Activated CD8-positive, alpha-beta memory T cell treated with anti-CD3 and anti-CD28 coated beads for 1 hour (primary cell): ENCODE measurements around the gene DERA.
"Not testable (repeated sequence)": the region's sequence is repeated elsewhere in the genome, so short reads cannot be mapped to it uniquely, and the experiment has no call there.

ENCODE experiments used
- DNase-seq, 2 donors: peaks; one replicate each; pipeline ENCODE4 v3.0.0-alpha.2; 2020; ENCODE audit warnings: low read depth in 1 of 2; ENCODE audit errors: extremely low read depth in 1 of 2

The DERA gene

GRCh38 chr12:15910864-15911721 is at the start of gene DERA:
Gene DERA, plus strand, starts transcription at chr12:15911332. Its CDS starts 52 bp downstream, at chr12:15911384.
- DNase-seq, result peak; percentile 6 to 33

- DNase-seq, result no peak
These were observed 49.7 kb upstream of the DERA start for GRCh38 chr12:15861404-15861803.

GRCh38 chr12:15862840-15863239 is 48.3 kb upstream of the DERA start:
- no peak for DNase-seq

- no peak for DNase-seq
These were observed 47.8 kb upstream of the DERA start for GRCh38 chr12:15863372-15863771.

- DNase-seq, result no peak
These were observed 47.1 kb upstream of the DERA start for GRCh38 chr12:15863984-15864383.

GRCh38 chr12:15868186-15868585 is 42.9 kb upstream of the DERA start:
- no peak for DNase-seq

GRCh38 chr12:15873556-15873955 is 37.6 kb upstream of the DERA start:
- no peak for DNase-seq

GRCh38 chr12:15874556-15875145 is 36.5 kb upstream of the DERA start:
- DNase-seq, result not testable (repeated sequence)

GRCh38 chr12:15875863-15876262 is 35.3 kb upstream of the DERA start:
- DNase-seq, result no peak

- DNase-seq, result no peak
These were observed 31.7 kb upstream of the DERA start for GRCh38 chr12:15879413-15879812.

- DNase-seq, result no peak
These were observed 30.4 kb upstream of the DERA start for GRCh38 chr12:15880721-15881120.

- peak; percentile 92 to 93 for DNase-seq
These were observed 28.8 kb upstream of the DERA start, which contains the start of gene STRAP for GRCh38 chr12:15882118-15882971. Gene STRAP, plus strand, starts transcription at chr12:15882387. Its CDS starts 321 bp downstream, at chr12:15882708.

GRCh38 chr12:15883536-15883935 is 27.6 kb upstream of the DERA start:
- no peak for DNase-seq

- DNase-seq, result no peak
These were observed 24.6 kb upstream of the DERA start for GRCh38 chr12:15886372-15887042.

GRCh38 chr12:15887043-15887817 is 23.9 kb upstream of the DERA start:
- DNase-seq, result no peak

- DNase-seq, result no peak
These were observed 18.4 kb upstream of the DERA start for GRCh38 chr12:15892645-15893259.

- no peak for DNase-seq
These were observed 17.9 kb upstream of the DERA start for GRCh38 chr12:15893260-15893659.

- no peak for DNase-seq
These were observed 14.3 kb upstream of the DERA start for GRCh38 chr12:15896867-15897266.

GRCh38 chr12:15897433-15897832 is 13.7 kb upstream of the DERA start:
- DNase-seq, result no peak
